HG02610 (cell line): Measurements from ENCODE around the gene CREB5.
"Not testable (repeated sequence)": the region's sequence is repeated elsewhere in the genome, so short reads cannot be mapped to it uniquely, and the experiment has no call there.

Source experiments
- ATAC-seq: cut with Tn5 transposase; IDR thresholded peaks from one replicate; pipeline ENCODE4 v1.9.1; 2021; ENCODE audit warnings: mild to moderate bottlenecking, moderate library complexity; ENCODE audit not compliant: unreplicated experiment

CREB5 gene

GRCh38 chr7:28793381-28794085 is 381.2 kb downstream of the CREB5 start:
- no peak for ATAC-seq

- ATAC-seq: no peak
Measured at GRCh38 chr7:28798274-28798673, 386.0 kb downstream of the CREB5 start.

GRCh38 chr7:28799619-28800018 is 387.3 kb downstream of the CREB5 start:
- ATAC-seq: no peak

- no peak for ATAC-seq
Measured at GRCh38 chr7:28800150-28800549, 387.8 kb downstream of the CREB5 start.

- no peak for ATAC-seq
Measured at GRCh38 chr7:28802450-28802849, 390.1 kb downstream of the CREB5 start.

- ATAC-seq: no peak
Measured at GRCh38 chr7:28804157-28804556, 391.8 kb downstream of the CREB5 start.

GRCh38 chr7:28804990-28805389 is 392.7 kb downstream of the CREB5 start:
- no peak for ATAC-seq

GRCh38 chr7:28806841-28807240 is 394.5 kb downstream of the CREB5 start:
- ATAC-seq: no peak

- no peak for ATAC-seq
Measured at GRCh38 chr7:28807396-28807994, 395.2 kb downstream of the CREB5 start.

- ATAC-seq: no peak
Measured at GRCh38 chr7:28808796-28809533, 396.6 kb downstream of the CREB5 start.

- ATAC-seq: no peak
Measured at GRCh38 chr7:28811008-28811407, 398.7 kb downstream of the CREB5 start.

- no peak for ATAC-seq
Measured at GRCh38 chr7:28811701-28812430, 399.5 kb downstream of the CREB5 start.

- no peak for ATAC-seq
Measured at GRCh38 chr7:28812616-28813015, 400.3 kb downstream of the CREB5 start.

- no peak for ATAC-seq
Measured at GRCh38 chr7:28813243-28813962, 401.1 kb downstream of the CREB5 start.

GRCh38 chr7:28815369-28815927 is 403.1 kb downstream of the CREB5 start:
- ATAC-seq: peak; percentile 28

GRCh38 chr7:28815928-28816373 is 403.6 kb downstream of the CREB5 start:
- ATAC-seq: peak; percentile 70

- ATAC-seq: no peak
Measured at GRCh38 chr7:28818996-28819395, 406.7 kb downstream of the CREB5 start.

- no peak for ATAC-seq
Measured at GRCh38 chr7:28823582-28823981, 411.3 kb downstream of the CREB5 start.

GRCh38 chr7:28825817-28826448 is 413.6 kb downstream of the CREB5 start:
- ATAC-seq: not testable (repeated sequence)

- ATAC-seq: no peak
Measured at GRCh38 chr7:28830846-28831245, 418.5 kb downstream of the CREB5 start.
